Activated naive CD4-positive, alpha-beta T cell treated with anti-CD3 and anti-CD28 coated beads, Interleukin-2, amount 10 ng/mL, durations not matched to agents 7 days and 5 days (primary cell): Measurements from ENCODE around the gene ZEB2.

Experiments used
- CTCF ChIA-PET: fragments of 350-600 bp; sonication (Branson Sonifier 250); formaldehyde crosslinking; loops from one replicate; lab custom pipeline; 2021; ENCODE audit warnings: antibody characterized with exemption; lab: Charles Lee
- DNase-seq: peaks from one replicate; pipeline ENCODE4 v3.0.0-alpha.2; 2020
- H3K27ac Mint-ChIP-seq: one replicate; pipeline ENCODE4 v1.8.0; 2021; ENCODE audit warnings: mild to moderate bottlenecking, moderate library complexity, mixed read lengths
- H3K27me3 Mint-ChIP-seq: one replicate; pipeline ENCODE4 v1.8.0; 2021; ENCODE audit warnings: mild to moderate bottlenecking, mixed read lengths
- H3K36me3 Mint-ChIP-seq: one replicate; pipeline ENCODE4 v1.8.0; 2021; ENCODE audit warnings: mixed read lengths
- H3K4me1 Mint-ChIP-seq: one replicate; pipeline ENCODE4 v1.8.0; 2021; ENCODE audit warnings: mixed read lengths
- H3K4me3 Mint-ChIP-seq: one replicate; pipeline ENCODE4 v1.8.0; 2021; ENCODE audit warnings: mild to moderate bottlenecking, moderate library complexity, mixed read lengths
- H3K9me3 Mint-ChIP-seq: one replicate; pipeline ENCODE4 v1.8.0; 2021; ENCODE audit warnings: mixed read lengths

ZEB2 gene

DNA sequence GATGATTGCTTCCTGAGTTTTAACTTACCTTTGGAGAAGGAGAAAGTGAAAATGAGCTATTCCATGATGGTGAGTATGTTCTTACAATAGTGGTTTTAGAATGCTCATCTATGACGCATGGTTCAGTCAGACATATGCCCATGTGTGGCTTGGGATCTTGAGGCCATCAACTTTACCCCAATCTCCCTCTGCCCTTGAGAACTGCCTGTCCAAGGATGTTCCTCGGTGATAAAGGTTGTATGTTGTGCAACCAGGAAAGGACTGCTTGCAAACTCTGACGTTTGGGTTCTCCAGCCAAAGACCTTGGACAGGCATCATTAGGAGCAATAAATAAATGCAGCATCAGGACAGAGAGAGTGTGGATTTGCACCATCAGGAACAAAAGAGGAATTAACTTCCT, 165.0 kb downstream of the ZEB2 start:
- CTCF ChIA-PET, result no interaction called here
- H3K4me1 Mint-ChIP-seq, result no peaks in the 10 kb centered on the region
- H3K27ac Mint-ChIP-seq, result no peak overlapping the region

DNA sequence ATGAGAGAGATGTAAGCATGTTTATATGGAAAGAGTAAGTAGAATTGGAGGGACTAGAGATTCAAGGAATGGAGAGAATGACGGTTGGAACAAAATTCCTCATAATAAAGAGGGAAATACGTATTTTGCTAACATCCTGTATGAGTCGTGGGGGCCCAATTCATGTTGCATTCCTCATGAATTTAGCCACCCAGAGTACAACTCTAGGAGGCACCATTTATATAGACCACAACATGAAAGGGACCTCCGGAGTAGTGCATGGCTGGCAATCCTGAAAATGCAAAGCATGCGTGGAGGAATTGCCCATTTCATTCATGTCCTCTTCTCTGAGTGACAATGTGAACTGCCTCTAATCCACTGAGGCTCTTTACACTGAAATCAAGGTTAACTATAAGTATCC, 168.2 kb downstream of the ZEB2 start:
- no peak overlapping the region for H3K4me3 Mint-ChIP-seq
- no peak overlapping the region for H3K27ac Mint-ChIP-seq
- CTCF ChIA-PET, result no interaction called here
- peaks cover 11% of the 10 kb centered on the region for H3K27me3 Mint-ChIP-seq
- DNase-seq, result no peak
- H3K4me1 Mint-ChIP-seq, result no peaks in the 10 kb centered on the region
- H3K36me3 Mint-ChIP-seq, result no peaks in the 10 kb centered on the region
- H3K9me3 Mint-ChIP-seq, result no peaks in the 10 kb centered on the region

More for the DNA sequence above, 165.0 kb downstream of the ZEB2 start:
- Mint-ChIP-seq H3K4me3 (no peak overlapping the region), H3K36me3 (no peaks in the 10 kb centered on the region), H3K9me3 (no peaks in the 10 kb centered on the region), H3K27me3 (peaks cover 6% of the 10 kb centered on the region)
- DNase-seq, result no peak

DNA sequence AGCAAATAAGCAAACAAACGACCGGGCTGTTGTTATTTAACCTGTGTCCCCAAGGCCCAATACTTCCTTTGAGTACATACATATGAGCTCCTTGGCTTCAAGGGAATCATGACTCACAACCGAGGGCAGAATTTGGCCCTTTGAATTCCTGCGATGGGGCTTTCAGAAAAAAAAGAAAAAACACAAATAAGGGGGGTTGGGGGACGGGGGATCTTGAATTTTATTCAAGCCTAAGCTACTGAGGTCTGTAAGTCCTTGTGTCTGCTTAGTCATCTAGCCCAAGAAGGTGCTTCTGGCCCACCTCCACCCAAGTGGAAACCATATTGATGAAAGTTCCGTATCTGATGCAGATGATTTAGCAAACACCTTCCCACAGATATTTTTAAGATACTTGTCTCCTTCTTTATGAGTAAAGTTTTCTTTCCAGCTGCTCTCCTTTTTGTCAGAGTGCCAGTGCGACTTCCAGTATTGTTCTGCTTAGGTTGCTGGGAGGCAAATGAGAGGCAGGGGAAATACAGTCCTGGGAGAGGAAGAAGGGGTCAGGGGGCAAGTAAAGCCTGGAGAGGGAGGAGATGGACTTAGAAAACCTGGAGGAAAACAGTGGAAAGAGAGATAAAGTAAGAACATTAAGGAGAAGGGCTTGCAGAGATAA, 169.6 kb downstream of the ZEB2 start:
- H3K36me3 Mint-ChIP-seq, result no peaks in the 10 kb centered on the region
- H3K9me3 Mint-ChIP-seq, result no peaks in the 10 kb centered on the region
- no peaks in the 10 kb centered on the region for H3K4me1 Mint-ChIP-seq
- no peak for DNase-seq
- H3K27me3 Mint-ChIP-seq, result peaks cover 8% of the 10 kb centered on the region
- no peak overlapping the region for H3K4me3 Mint-ChIP-seq
- CTCF ChIA-PET, result interaction anchor here (0.7 kb wide), 1 partner anchor 455 kb away, joined by 3 read pairs; no protein-coding TSS in a partner anchor
- H3K27ac Mint-ChIP-seq, result no peak overlapping the region

DNA sequence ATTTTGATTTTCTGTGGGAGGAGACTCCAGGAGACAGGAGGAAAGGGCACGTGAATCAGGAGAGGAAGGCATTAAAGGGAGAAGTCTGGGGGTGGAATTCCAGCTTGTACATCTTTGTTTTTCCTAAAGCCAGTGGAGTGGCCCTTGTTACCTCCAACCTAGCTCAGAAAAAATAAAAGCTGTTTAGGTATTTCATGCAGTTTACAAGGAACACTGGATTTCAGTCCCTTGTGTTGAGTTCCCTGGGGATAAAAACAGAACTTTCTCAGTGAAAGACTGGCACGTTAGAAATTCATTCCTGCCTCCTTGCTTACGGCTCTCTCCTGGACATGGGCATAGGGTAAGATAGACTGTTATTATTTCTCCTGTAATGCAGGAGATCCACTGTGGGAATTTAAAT, 170.2 kb downstream of the ZEB2 start:
- Mint-ChIP-seq H3K9me3 (no peaks in the 10 kb centered on the region), H3K27me3 (peaks cover 12% of the 10 kb centered on the region), H3K27ac (no peak overlapping the region), H3K36me3 (no peaks in the 10 kb centered on the region), H3K4me1 (no peaks in the 10 kb centered on the region), H3K4me3 (no peak overlapping the region)
- CTCF ChIA-PET, result no interaction called here
- no peak for DNase-seq

DNA sequence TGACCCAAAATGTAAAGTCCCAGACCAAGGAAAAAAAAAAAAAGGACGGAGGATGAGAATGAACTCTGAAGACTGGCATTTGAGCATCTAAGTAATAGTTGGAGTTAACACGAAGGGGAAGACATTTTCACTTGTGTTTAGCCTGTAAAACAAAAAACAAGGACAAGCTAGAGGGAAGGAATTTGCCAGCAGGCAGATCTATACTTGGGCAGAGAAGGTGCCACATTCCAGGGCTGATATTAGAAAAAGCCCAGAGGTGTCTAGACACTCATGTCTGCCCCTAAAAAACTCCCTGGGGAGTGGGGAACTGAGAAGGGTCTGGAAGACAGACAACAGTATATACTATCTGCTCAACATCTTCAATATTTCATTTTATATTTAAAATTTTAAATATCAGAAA, 171.1 kb downstream of the ZEB2 start:
- Mint-ChIP-seq H3K4me3 (no peak overlapping the region), H3K27ac (no peak overlapping the region), H3K4me1 (no peaks in the 10 kb centered on the region), H3K9me3 (no peaks in the 10 kb centered on the region), H3K27me3 (peaks cover 12% of the 10 kb centered on the region), H3K36me3 (no peaks in the 10 kb centered on the region)
- DNase-seq, result no peak
- CTCF ChIA-PET, result no interaction called here

DNA sequence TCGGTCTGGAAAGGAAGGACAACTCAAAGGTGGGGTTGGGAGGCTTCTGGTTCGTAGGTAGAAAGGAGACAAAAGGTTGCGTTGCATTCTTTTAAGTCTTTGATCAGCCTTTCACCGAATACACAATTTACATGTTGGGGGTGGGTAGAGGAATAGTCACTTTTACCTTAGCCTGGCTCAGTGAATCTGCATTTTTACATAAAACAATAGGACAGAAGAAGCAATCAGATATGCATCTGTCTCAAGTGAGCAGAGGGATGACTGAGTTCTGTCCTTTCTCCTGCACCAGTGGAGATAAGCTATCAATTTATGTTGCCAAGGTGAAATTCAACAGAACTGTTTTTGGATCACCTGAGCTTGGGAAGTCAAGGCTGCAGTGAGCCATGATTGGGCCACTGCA, 173.7 kb downstream of the ZEB2 start:
- peaks cover 12% of the 10 kb centered on the region for H3K27me3 Mint-ChIP-seq
- CTCF ChIA-PET, result interaction anchor here (0.7 kb wide), 1 partner anchor 21 kb away, joined by 4 read pairs; no protein-coding TSS in a partner anchor
- no peaks in the 10 kb centered on the region for H3K9me3 Mint-ChIP-seq
- no peaks in the 10 kb centered on the region for H3K36me3 Mint-ChIP-seq
- no peak for DNase-seq
- H3K27ac Mint-ChIP-seq, result no peak overlapping the region
- no peak overlapping the region for H3K4me3 Mint-ChIP-seq
- no peaks in the 10 kb centered on the region for H3K4me1 Mint-ChIP-seq

DNA sequence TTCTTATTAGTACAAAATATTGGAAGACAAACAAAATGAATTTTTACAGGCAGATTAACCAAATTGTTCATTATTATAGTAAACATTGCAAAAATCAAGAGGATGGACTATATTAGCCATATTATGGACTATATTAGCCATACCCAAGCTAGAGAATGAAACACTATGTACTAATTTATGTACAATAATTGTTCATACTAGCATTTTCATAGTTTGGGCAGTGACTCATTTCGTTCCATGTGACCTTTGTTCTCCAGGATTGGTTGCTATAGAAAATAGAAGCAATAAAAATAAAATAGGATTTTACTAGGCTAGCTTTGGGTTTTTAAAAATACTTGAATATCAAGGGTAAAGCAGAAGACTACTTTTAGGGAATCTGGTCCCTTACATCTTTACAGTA, 176.8 kb downstream of the ZEB2 start:
- Mint-ChIP-seq H3K4me3 (no peak overlapping the region), H3K36me3 (no peaks in the 10 kb centered on the region), H3K27me3 (peaks cover 8% of the 10 kb centered on the region), H3K4me1 (no peaks in the 10 kb centered on the region), H3K27ac (no peak overlapping the region), H3K9me3 (no peaks in the 10 kb centered on the region)
- DNase-seq, result no peak
- CTCF ChIA-PET, result no interaction called here

DNA sequence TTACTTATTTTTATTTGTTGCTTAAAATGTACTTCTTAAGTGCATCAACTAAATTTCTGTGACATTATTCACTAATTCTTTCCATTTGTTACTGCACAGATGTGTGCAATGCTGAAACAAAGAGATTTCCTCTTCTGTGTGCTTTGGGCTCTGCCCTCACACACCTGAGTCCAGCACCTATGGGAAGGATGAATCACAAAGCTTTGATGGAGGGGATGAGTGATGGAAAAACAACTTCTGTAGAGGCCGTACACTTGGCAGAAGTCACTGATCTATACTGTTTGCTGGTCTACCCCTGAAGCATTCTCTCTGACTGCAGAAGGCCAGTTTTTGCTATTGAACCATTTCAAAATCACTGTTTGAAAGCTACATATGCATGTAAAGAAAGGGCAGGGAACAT, 178.4 kb downstream of the ZEB2 start:
- no peak for DNase-seq
- Mint-ChIP-seq H3K27ac (no peak overlapping the region), H3K4me3 (no peak overlapping the region), H3K9me3 (no peaks in the 10 kb centered on the region), H3K27me3 (peaks cover 4% of the 10 kb centered on the region), H3K36me3 (peaks cover under 1% of the 10 kb centered on the region), H3K4me1 (no peaks in the 10 kb centered on the region)
- CTCF ChIA-PET, result no interaction called here

DNA sequence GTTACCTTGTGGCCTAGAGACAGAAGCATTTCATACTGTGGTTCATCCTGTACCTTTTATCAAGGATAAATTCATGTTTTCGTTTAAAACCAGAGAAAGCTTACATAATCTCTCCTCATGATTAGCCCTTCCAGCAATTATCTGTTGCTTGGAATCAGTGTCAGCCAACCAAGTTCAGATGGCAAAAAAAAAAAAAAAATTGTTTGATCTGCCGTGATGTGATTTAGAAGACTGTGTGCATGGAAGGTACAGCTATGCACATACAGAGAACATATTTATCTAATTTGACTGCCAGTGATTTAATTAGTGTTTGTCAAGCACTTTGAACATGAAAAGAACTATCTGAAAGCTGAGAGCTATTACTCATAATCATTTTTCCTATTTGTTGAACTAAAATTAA, 180.9 kb downstream of the ZEB2 start:
- no peak overlapping the region for H3K27ac Mint-ChIP-seq
- peaks cover 2% of the 10 kb centered on the region for H3K36me3 Mint-ChIP-seq
- H3K4me1 Mint-ChIP-seq, result no peaks in the 10 kb centered on the region
- H3K9me3 Mint-ChIP-seq, result no peaks in the 10 kb centered on the region
- no peak for DNase-seq
- H3K4me3 Mint-ChIP-seq, result no peak overlapping the region
- no peaks in the 10 kb centered on the region for H3K27me3 Mint-ChIP-seq
- CTCF ChIA-PET, result no interaction called here

DNA sequence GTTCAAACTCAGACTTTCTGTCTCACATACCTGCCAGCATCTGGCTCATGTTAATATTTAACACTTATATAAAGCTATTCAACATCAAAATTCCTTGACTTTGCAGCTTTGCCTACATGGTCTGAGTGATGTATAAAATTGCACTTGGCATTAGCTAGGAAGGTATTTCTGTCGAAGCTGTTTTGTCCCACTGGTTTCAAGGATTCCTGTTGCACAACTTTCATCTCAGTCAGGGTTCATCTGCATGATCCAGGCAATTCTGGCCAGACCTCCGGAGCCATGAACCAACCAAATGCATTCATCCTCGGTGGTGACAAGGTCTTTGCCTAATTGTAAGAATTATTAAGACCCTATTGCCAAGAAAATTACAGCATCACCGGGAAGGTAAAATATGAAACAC, 185.4 kb downstream of the ZEB2 start:
- peaks cover 26% of the 10 kb centered on the region for H3K4me1 Mint-ChIP-seq
- H3K9me3 Mint-ChIP-seq, result no peaks in the 10 kb centered on the region
- CTCF ChIA-PET, result no interaction called here
- peaks cover 6% of the 10 kb centered on the region for H3K27me3 Mint-ChIP-seq
- no peak overlapping the region for H3K4me3 Mint-ChIP-seq
- H3K36me3 Mint-ChIP-seq, result peaks cover 2% of the 10 kb centered on the region
- DNase-seq, result no peak
- H3K27ac Mint-ChIP-seq, result no peak overlapping the region
